Esophagus squamous epithelium (tissue), 4 donors: ENCODE measurements around the gene PTPN2.

Source experiments
- POLR2A ChIP-seq, 4 donors: fragments of 450-650 bp; IDR thresholded peaks; one replicate each; pipeline ENCODE4 v1.6.1; 2017; ENCODE audit warnings: antibody characterized with exemption in 4 of 4, mild to moderate bottlenecking in 4 of 4, moderate library complexity in 3 of 4
- TF ChIP-seq, protein P1 (sequence below), 6 experiments: fragments of 450-650 bp in 4 of 6; fragments of 200-600 bp in 2 of 6; sonication (generic) in 2 of 6; IDR thresholded peaks; one replicate each; pipeline ENCODE4 v1.5.1; 2016 to 2019; ENCODE audit warnings: antibody characterized with exemption in 6 of 6, mild to moderate bottlenecking in 4 of 6, moderate library complexity in 4 of 6

DNA sequence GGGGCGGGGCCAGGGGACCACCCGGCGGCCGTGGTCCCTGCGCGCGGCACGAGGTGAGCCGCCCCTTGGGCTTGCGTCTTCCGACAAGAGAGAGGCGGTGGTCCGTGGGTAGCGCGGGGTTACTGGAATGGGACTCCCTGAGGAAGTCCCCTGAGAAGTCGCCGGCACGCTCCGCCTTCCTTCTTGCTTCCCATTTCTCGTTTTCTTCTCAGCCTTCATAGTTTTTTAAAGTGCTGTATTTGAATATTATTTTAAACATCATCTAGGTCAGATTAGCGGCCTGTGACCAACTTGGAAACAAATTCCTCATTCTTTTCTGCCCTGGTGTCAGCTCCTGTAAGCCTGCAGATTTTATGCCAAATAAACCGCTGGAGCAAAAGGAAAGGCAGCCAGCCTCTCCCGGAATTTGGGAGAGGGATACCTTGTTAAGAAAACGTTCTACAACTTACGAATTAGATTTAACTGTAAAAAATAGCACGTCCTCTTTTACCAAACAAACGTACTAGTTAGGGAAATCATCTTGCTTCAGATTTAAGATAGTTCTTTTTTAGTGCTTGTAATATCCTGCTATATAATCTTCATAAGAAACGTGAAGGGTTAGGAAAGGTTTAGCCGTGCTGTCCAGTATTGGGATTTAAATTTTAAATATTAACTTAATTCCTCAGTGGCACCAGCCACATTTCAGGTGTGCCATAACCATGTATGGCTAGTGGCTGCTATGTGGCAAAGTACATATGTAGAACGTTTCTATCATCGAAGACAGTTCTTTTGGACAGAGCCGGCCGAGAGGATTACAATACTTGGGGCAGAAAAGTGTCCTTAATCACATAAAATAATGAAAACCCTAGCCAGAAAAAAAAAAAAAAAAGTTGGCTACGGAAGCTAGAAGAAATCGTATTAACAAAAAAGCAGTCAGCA, 628 bp upstream of the PTPN2 start:
- TF ChIP-seq, protein P1, sequence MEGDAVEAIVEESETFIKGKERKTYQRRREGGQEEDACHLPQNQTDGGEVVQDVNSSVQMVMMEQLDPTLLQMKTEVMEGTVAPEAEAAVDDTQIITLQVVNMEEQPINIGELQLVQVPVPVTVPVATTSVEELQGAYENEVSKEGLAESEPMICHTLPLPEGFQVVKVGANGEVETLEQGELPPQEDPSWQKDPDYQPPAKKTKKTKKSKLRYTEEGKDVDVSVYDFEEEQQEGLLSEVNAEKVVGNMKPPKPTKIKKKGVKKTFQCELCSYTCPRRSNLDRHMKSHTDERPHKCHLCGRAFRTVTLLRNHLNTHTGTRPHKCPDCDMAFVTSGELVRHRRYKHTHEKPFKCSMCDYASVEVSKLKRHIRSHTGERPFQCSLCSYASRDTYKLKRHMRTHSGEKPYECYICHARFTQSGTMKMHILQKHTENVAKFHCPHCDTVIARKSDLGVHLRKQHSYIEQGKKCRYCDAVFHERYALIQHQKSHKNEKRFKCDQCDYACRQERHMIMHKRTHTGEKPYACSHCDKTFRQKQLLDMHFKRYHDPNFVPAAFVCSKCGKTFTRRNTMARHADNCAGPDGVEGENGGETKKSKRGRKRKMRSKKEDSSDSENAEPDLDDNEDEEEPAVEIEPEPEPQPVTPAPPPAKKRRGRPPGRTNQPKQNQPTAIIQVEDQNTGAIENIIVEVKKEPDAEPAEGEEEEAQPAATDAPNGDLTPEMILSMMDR (IDR thresholded peaks at IDR 0.05): no peak
- no peak for TF ChIP-seq POLR2A (IDR thresholded peaks at IDR 0.05)
